Uterus (tissue), 2 donors: Measurements from ENCODE around the gene PIP4K2A.

Experiments used
- CTCF ChIP-seq, 4 experiments: fragments of 200-600 bp in 2 of 4; fragments of 450-650 bp in 2 of 4; sonication (generic) in 2 of 4; IDR thresholded peaks; one replicate each; pipeline ENCODE4 v1.5.1; 2016 to 2019; ENCODE audit warnings: antibody characterized with exemption in 4 of 4, mild to moderate bottlenecking in 2 of 4, moderate library complexity in 1 of 4
- POLR2A ChIP-seq, 2 donors: fragments of 450-650 bp; IDR thresholded peaks; one replicate each; pipeline ENCODE4 v1.6.1; 2016; ENCODE audit warnings: antibody characterized with exemption in 2 of 2, mild to moderate bottlenecking in 1 of 2, moderate library complexity in 1 of 2

- no peak for TF ChIP-seq CTCF (IDR thresholded peaks at IDR 0.05)
- no peak for TF ChIP-seq POLR2A (IDR thresholded peaks at IDR 0.05)
Measured at GRCh38 chr10:22679608-22680007, 34.8 kb downstream of the PIP4K2A start.
